Measurements from ENCODE around the gene CREBL2.
"Not testable (repeated sequence)": the region's sequence is repeated elsewhere in the genome, so short reads cannot be mapped to it uniquely, and the experiment has no call there.

The CREBL2 gene

DNA sequence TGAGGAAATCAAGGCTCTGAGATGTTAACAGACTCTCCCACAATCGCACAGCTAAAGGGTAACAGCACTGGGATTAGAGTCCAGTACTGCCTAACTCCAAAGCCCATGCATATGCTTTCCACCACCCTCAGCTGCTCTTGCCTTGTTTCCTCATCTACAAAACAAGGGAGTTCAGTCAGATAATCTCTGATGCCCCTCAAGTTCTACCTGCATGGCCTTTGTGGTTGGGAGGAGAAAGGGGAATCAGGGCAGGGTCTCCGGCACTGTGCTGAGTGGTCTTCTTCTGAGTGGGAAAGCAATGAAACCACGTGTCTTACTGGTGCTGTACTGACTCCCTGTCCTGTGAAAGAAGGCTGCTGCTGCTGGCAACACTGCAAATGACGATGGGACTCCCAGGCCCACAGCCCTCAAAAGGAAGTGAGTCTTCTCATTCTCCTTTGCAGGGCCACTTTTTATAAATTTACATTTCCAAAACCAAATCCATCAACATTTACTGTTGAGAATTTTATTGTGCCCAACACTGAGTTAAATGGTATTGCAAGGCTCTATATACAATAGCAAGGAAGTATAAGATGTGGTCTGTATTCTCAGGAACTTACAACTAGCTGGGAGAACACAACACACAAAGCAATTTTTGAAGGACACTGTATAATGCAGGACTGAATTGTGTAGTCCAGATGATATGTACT is 29.3 kb upstream of the CREBL2 start:
- peaks cover 16 to 18% of the 10 kb centered on the region in 2 donors for H3K4me1 ChIP-seq (ENCODE audit: control insufficient read depth in 2 of 2, insufficient read depth in 2 of 2, low read length in 2 of 2)
- no peaks in the 10 kb centered on the region for H3K36me3 ChIP-seq (ENCODE audit: control insufficient read depth in 2 of 2, insufficient read depth in 2 of 2, low read length in 2 of 2)
- no peak overlapping the region for H3K9ac ChIP-seq (ENCODE audit: low read depth in 1 of 2, low read length in 2 of 2)
- H3K9me3 ChIP-seq (ENCODE audit: control insufficient read depth in 2 of 2, low read length in 2 of 2), result no peaks in the 10 kb centered on the region
- peaks cover 0 to 2% of the 10 kb centered on the region in 2 donors for H3K27me3 ChIP-seq (ENCODE audit: control insufficient read depth in 2 of 2, insufficient read depth in 2 of 2, low read length in 2 of 2)
- no peak overlapping the region for H3K4me3 ChIP-seq (ENCODE audit: low read length in 2 of 2)
- H3K27ac ChIP-seq (ENCODE audit: low read depth in 2 of 2, low read length in 2 of 2), result peak overlapping the region in 1 of 2 donors; percentile 52

- no peaks in the 10 kb centered on the region for H3K9me3 ChIP-seq (ENCODE audit: control insufficient read depth in 2 of 2, low read length in 2 of 2)
- no peak overlapping the region for H3K9ac ChIP-seq (ENCODE audit: low read depth in 1 of 2, low read length in 2 of 2)
- no peak overlapping the region for H3K4me3 ChIP-seq (ENCODE audit: low read length in 2 of 2)
- no peaks in the 10 kb centered on the region for H3K36me3 ChIP-seq (ENCODE audit: control insufficient read depth in 2 of 2, insufficient read depth in 2 of 2, low read length in 2 of 2)
- H3K27ac ChIP-seq (ENCODE audit: low read depth in 2 of 2, low read length in 2 of 2), result peak overlapping the region in 1 of 2 donors; percentile 52
- peaks cover 0 to 2% of the 10 kb centered on the region in 2 donors for H3K27me3 ChIP-seq (ENCODE audit: control insufficient read depth in 2 of 2, insufficient read depth in 2 of 2, low read length in 2 of 2)
- H3K4me1 ChIP-seq (ENCODE audit: control insufficient read depth in 2 of 2, insufficient read depth in 2 of 2, low read length in 2 of 2), result peaks cover 16 to 23% of the 10 kb centered on the region in 2 donors
These were observed 28.8 kb upstream of the CREBL2 start for GRCh38 chr12:12582895-12583303.

- Histone ChIP-seq H3K4me1 (ENCODE audit: control insufficient read depth in 2 of 2, insufficient read depth in 2 of 2, low read length in 2 of 2) (peaks cover 16 to 24% of the 10 kb centered on the region in 2 donors), H3K9me3 (ENCODE audit: control insufficient read depth in 2 of 2, low read length in 2 of 2) (no peaks in the 10 kb centered on the region), H3K36me3 (ENCODE audit: control insufficient read depth in 2 of 2, insufficient read depth in 2 of 2, low read length in 2 of 2) (no peaks in the 10 kb centered on the region), H3K4me3 (ENCODE audit: low read length in 2 of 2) (no peak overlapping the region), H3K9ac (ENCODE audit: low read depth in 1 of 2, low read length in 2 of 2) (no peak overlapping the region), H3K27ac (ENCODE audit: low read depth in 2 of 2, low read length in 2 of 2) (no peak overlapping the region), H3K27me3 (ENCODE audit: control insufficient read depth in 2 of 2, insufficient read depth in 2 of 2, low read length in 2 of 2) (peaks cover 0 to 2% of the 10 kb centered on the region in 2 donors)
These were observed 28.0 kb upstream of the CREBL2 start for GRCh38 chr12:12583510-12584178.

- H3K9me3 ChIP-seq (ENCODE audit: control insufficient read depth in 2 of 2, low read length in 2 of 2), result no peaks in the 10 kb centered on the region
- no peak overlapping the region for H3K9ac ChIP-seq (ENCODE audit: low read depth in 1 of 2, low read length in 2 of 2)
- no peak overlapping the region for H3K27ac ChIP-seq (ENCODE audit: low read depth in 2 of 2, low read length in 2 of 2)
These were observed 26.4 kb upstream of the CREBL2 start for GRCh38 chr12:12585115-12585863.

GRCh38 chr12:12586879-12587675 is 24.6 kb upstream of the CREBL2 start:
- H3K36me3 ChIP-seq (ENCODE audit: control insufficient read depth in 2 of 2, insufficient read depth in 2 of 2, low read length in 2 of 2), result no peaks in the 10 kb centered on the region
- H3K27ac ChIP-seq (ENCODE audit: low read depth in 2 of 2, low read length in 2 of 2), result peak overlapping the region; percentile 38 to 72
- H3K9ac ChIP-seq (ENCODE audit: low read depth in 1 of 2, low read length in 2 of 2), result no peak overlapping the region
- H3K9me3 ChIP-seq (ENCODE audit: control insufficient read depth in 2 of 2, low read length in 2 of 2), result no peaks in the 10 kb centered on the region
- H3K4me3 ChIP-seq (ENCODE audit: low read length in 2 of 2), result no peak overlapping the region
- peaks cover 0 to 2% of the 10 kb centered on the region in 2 donors for H3K27me3 ChIP-seq (ENCODE audit: control insufficient read depth in 2 of 2, insufficient read depth in 2 of 2, low read length in 2 of 2)
- H3K4me1 ChIP-seq (ENCODE audit: control insufficient read depth in 2 of 2, insufficient read depth in 2 of 2, low read length in 2 of 2), result peaks cover 14 to 22% of the 10 kb centered on the region in 2 donors

More at GRCh38 chr12:12585115-12585863, 26.4 kb upstream of the CREBL2 start:
- no peaks in the 10 kb centered on the region for H3K36me3 ChIP-seq (ENCODE audit: control insufficient read depth in 2 of 2, insufficient read depth in 2 of 2, low read length in 2 of 2)
- peaks cover 0 to 2% of the 10 kb centered on the region in 2 donors for H3K27me3 ChIP-seq (ENCODE audit: control insufficient read depth in 2 of 2, insufficient read depth in 2 of 2, low read length in 2 of 2)
- H3K4me3 ChIP-seq (ENCODE audit: low read length in 2 of 2), result no peak overlapping the region
- H3K4me1 ChIP-seq (ENCODE audit: control insufficient read depth in 2 of 2, insufficient read depth in 2 of 2, low read length in 2 of 2), result peaks cover 16 to 24% of the 10 kb centered on the region in 2 donors

DNA sequence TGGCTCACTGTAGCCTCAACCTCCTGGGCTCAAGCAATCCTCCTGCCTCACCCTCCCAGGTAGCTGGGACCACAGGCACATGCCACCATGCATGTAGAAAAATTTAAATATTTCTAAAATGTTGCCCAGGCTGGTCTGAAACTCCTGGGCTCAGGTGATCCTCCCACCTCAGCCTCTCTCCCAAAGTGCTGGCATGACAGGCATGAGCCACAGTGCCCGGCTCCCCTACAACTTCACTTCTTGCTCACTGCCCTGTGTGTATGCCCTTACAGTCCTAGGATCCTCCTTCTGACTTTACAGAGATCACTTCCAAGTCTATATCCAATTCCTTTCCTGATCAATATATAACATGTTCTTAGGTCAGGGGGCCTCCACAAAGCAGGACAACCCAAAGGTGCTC is 23.8 kb upstream of the CREBL2 start:
- Histone ChIP-seq H3K36me3 (ENCODE audit: control insufficient read depth in 2 of 2, insufficient read depth in 2 of 2, low read length in 2 of 2) (no peaks in the 10 kb centered on the region), H3K4me1 (ENCODE audit: control insufficient read depth in 2 of 2, insufficient read depth in 2 of 2, low read length in 2 of 2) (peaks cover 6 to 17% of the 10 kb centered on the region in 2 donors), H3K27ac (ENCODE audit: low read depth in 2 of 2, low read length in 2 of 2) (peak overlapping the region in 1 of 2 donors; percentile 72), H3K9ac (ENCODE audit: low read depth in 1 of 2, low read length in 2 of 2) (no peak overlapping the region), H3K9me3 (ENCODE audit: control insufficient read depth in 2 of 2, low read length in 2 of 2) (no peaks in the 10 kb centered on the region), H3K27me3 (ENCODE audit: control insufficient read depth in 2 of 2, insufficient read depth in 2 of 2, low read length in 2 of 2) (peaks cover 0 to 2% of the 10 kb centered on the region in 2 donors), H3K4me3 (ENCODE audit: low read length in 2 of 2) (no peak overlapping the region)

GRCh38 chr12:12588436-12588835 is 23.2 kb upstream of the CREBL2 start:
- H3K27me3 ChIP-seq (ENCODE audit: control insufficient read depth in 2 of 2, insufficient read depth in 2 of 2, low read length in 2 of 2); H3K9me3 ChIP-seq (ENCODE audit: control insufficient read depth in 2 of 2, low read length in 2 of 2); H3K36me3 ChIP-seq (ENCODE audit: control insufficient read depth in 2 of 2, insufficient read depth in 2 of 2, low read length in 2 of 2); H3K4me3 ChIP-seq (ENCODE audit: low read length in 2 of 2); H3K27ac ChIP-seq (ENCODE audit: low read depth in 2 of 2, low read length in 2 of 2); H3K9ac ChIP-seq (ENCODE audit: low read depth in 1 of 2, low read length in 2 of 2): not testable (repeated sequence)
- peaks cover 5 to 17% of the 10 kb centered on the region in 2 donors for H3K4me1 ChIP-seq (ENCODE audit: control insufficient read depth in 2 of 2, insufficient read depth in 2 of 2, low read length in 2 of 2)

- no peaks in the 10 kb centered on the region for H3K9me3 ChIP-seq (ENCODE audit: control insufficient read depth in 2 of 2, low read length in 2 of 2)
- no peak overlapping the region for H3K9ac ChIP-seq (ENCODE audit: low read depth in 1 of 2, low read length in 2 of 2)
- no peak overlapping the region for H3K4me3 ChIP-seq (ENCODE audit: low read length in 2 of 2)
- H3K4me1 ChIP-seq (ENCODE audit: control insufficient read depth in 2 of 2, insufficient read depth in 2 of 2, low read length in 2 of 2), result peaks cover 5 to 17% of the 10 kb centered on the region in 2 donors
- H3K27me3 ChIP-seq (ENCODE audit: control insufficient read depth in 2 of 2, insufficient read depth in 2 of 2, low read length in 2 of 2), result peaks cover 0 to 2% of the 10 kb centered on the region in 2 donors
- H3K36me3 ChIP-seq (ENCODE audit: control insufficient read depth in 2 of 2, insufficient read depth in 2 of 2, low read length in 2 of 2), result no peaks in the 10 kb centered on the region
- no peak overlapping the region for H3K27ac ChIP-seq (ENCODE audit: low read depth in 2 of 2, low read length in 2 of 2)
These were observed 20.7 kb upstream of the CREBL2 start for GRCh38 chr12:12590961-12591360.

DNA sequence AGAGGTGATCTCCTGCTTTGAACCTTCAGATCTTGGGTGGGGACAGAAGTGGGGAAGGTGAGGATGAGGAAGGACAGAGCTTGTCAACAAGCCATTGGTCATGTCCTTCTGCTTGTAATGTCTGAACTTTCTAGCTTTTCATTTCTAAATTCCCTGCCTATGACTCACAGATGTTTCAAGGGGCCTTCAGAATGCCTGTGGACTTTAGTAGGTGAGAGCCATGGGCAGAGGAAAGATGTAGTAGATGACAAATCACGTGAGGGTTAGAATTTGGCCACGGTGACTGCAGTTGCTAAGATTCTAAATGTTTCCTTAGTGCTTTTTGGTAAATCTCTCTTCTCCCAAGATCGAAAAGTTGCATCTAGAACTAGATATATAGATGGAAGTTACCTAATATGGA is 18.7 kb upstream of the CREBL2 start:
- H3K9ac ChIP-seq (ENCODE audit: low read depth in 1 of 2, low read length in 2 of 2), result no peak overlapping the region
- H3K36me3 ChIP-seq (ENCODE audit: control insufficient read depth in 2 of 2, insufficient read depth in 2 of 2, low read length in 2 of 2), result no peaks in the 10 kb centered on the region
- H3K4me3 ChIP-seq (ENCODE audit: low read length in 2 of 2), result no peak overlapping the region
- no peaks in the 10 kb centered on the region for H3K9me3 ChIP-seq (ENCODE audit: control insufficient read depth in 2 of 2, low read length in 2 of 2)
- H3K27ac ChIP-seq (ENCODE audit: low read depth in 2 of 2, low read length in 2 of 2), result no peak overlapping the region
- H3K4me1 ChIP-seq (ENCODE audit: control insufficient read depth in 2 of 2, insufficient read depth in 2 of 2, low read length in 2 of 2), result peaks cover 1 to 2% of the 10 kb centered on the region in 2 donors
- H3K27me3 ChIP-seq (ENCODE audit: control insufficient read depth in 2 of 2, insufficient read depth in 2 of 2, low read length in 2 of 2), result no peaks in the 10 kb centered on the region

Data from mucosa of rectum (tissue), 2 donors.